HG03060 (cell line): Measurements from ENCODE around the gene LY6G6D.
"Not testable (repeated sequence)": the region's sequence is repeated elsewhere in the genome, so short reads cannot be mapped to it uniquely, and the experiment has no call there.

Experiments used
- ATAC-seq: cut with Tn5 transposase; IDR thresholded peaks from one replicate; pipeline ENCODE4 v1.9.1; 2021; ENCODE audit warnings: low read depth, moderate number of reproducible peaks; ENCODE audit not compliant: unreplicated experiment

The LY6G6D gene

GRCh38 chr6:31691564-31692108, 23.5 kb upstream of the LY6G6D start:
- no peak for ATAC-seq

GRCh38 chr6:31692353-31692752, 22.8 kb upstream of the LY6G6D start:
- no peak for ATAC-seq

GRCh38 chr6:31692886-31693285, 22.3 kb upstream of the LY6G6D start:
- ATAC-seq = no peak

- ATAC-seq = no peak
Measured at GRCh38 chr6:31693535-31693934, 21.6 kb upstream of the LY6G6D start.

GRCh38 chr6:31697555-31697954, 17.6 kb upstream of the LY6G6D start:
- ATAC-seq = no peak

GRCh38 chr6:31700740-31701401, 14.3 kb upstream of the LY6G6D start:
- no peak for ATAC-seq

GRCh38 chr6:31701666-31702404, 13.3 kb upstream of the LY6G6D start:
- no peak for ATAC-seq

GRCh38 chr6:31702405-31702818, 12.7 kb upstream of the LY6G6D start:
- ATAC-seq = no peak

- peak; percentile 93 for ATAC-seq
Measured at GRCh38 chr6:31702819-31703716, 12.1 kb upstream of the LY6G6D start, which contains the start of gene ABHD16A. Gene ABHD16A (minus strand): TSS chr6:31703324. CDS start chr6:31703281, 43 bp downstream.

- ATAC-seq = no peak
Measured at GRCh38 chr6:31705931-31706330, 9.2 kb upstream of the LY6G6D start.

GRCh38 chr6:31706599-31706998, 8.5 kb upstream of the LY6G6D start, which contains the start of gene LY6G6F:
Gene LY6G6F (plus strand): TSS chr6:31706866. CDS start chr6:31706907, 41 bp downstream.
- no peak for ATAC-seq

GRCh38 chr6:31707701-31708100, 7.4 kb upstream of the LY6G6D start:
- no peak for ATAC-seq

- ATAC-seq = no peak
Measured at GRCh38 chr6:31708224-31708623, 6.9 kb upstream of the LY6G6D start.

GRCh38 chr6:31709157-31709556, 6.0 kb upstream of the LY6G6D start:
- not testable (repeated sequence) for ATAC-seq

GRCh38 chr6:31710523-31711219, 4.5 kb upstream of the LY6G6D start:
- ATAC-seq = no peak

- ATAC-seq = no peak
Measured at GRCh38 chr6:31711233-31711632, 3.9 kb upstream of the LY6G6D start.

- ATAC-seq = no peak
Measured at GRCh38 chr6:31712296-31712695, 2.9 kb upstream of the LY6G6D start.

GRCh38 chr6:31713465-31713864, 1.7 kb upstream of the LY6G6D start:
- ATAC-seq = no peak

- no peak for ATAC-seq
Measured at GRCh38 chr6:31713991-31714684, 1.0 kb upstream of the LY6G6D start.
